ENCODE measurements around the gene STYXL1.

STYXL1 gene

DNA sequence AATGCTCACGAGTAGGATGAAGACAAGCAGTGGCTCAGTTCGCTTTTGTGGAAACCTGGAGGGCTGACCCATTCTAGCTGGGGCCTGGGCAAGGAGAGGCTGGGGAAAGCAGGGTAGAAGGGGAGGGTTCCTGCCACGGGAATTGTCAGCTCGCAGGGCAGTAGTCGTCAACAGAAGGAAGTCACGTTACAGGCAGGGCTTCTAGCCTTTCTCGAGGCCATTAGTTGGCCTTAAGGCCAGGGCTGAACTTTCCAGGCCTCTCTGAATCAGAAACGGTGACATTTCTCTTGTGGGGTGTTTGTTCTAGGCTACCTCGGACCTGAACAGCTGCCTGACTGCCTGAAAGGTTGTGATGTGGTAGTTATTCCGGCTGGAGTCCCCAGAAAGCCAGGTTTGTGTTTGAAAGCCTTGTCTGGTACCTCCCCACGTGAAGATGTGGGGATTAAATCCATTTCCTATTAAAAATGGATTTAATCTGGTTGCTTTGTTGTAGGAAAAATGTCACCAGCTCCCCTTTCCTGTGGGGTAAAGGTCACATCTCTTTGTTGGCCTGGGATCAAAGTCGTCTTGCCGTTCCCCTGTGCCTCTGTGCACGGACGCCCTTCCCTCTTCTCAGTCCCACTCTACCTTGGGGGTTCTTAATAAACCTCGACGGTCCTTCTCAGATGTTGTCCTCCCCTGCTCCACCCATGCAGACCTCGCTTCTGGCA lies 9.5 kb upstream of the STYXL1 start:
- Histone ChIP-seq H3K4me3 (ENCODE audit: low read depth in 1 of 2, low read length in 2 of 2) (no peak overlapping the region), H3K27ac (ENCODE audit: low read length) (no peak overlapping the region), H3K27me3 (ENCODE audit: insufficient read depth, low read length, poor library complexity) (no peaks in the 10 kb centered on the region), H4K20me1 (ENCODE audit: insufficient read depth, low read length) (peaks cover 65% of the 10 kb centered on the region), H3K9me3 (ENCODE audit: insufficient read depth, low read length, severe bottlenecking) (no peaks in the 10 kb centered on the region), H3K4me1 (ENCODE audit: insufficient read depth, low read length) (no peaks in the 10 kb centered on the region), H3K79me2 (ENCODE audit: insufficient read depth, low read length) (peaks cover 37% of the 10 kb centered on the region), H2AFZ (ENCODE audit: low read depth, low read length) (no peak overlapping the region), H3K36me3 (ENCODE audit: insufficient read depth, low read length) (peaks cover 91% of the 10 kb centered on the region), H3K4me2 (ENCODE audit: insufficient read depth, low read length) (no peak overlapping the region), H3K9ac (ENCODE audit: low read depth, low read length) (no peak overlapping the region)
- DNase-seq: no peak
- TF ChIP-seq EZH2 (IDR thresholded peaks at IDR 0.05; ENCODE audit: borderline replicate concordance, low read depth, low read length, severe bottlenecking): no peak
- TF ChIP-seq, protein P1, sequence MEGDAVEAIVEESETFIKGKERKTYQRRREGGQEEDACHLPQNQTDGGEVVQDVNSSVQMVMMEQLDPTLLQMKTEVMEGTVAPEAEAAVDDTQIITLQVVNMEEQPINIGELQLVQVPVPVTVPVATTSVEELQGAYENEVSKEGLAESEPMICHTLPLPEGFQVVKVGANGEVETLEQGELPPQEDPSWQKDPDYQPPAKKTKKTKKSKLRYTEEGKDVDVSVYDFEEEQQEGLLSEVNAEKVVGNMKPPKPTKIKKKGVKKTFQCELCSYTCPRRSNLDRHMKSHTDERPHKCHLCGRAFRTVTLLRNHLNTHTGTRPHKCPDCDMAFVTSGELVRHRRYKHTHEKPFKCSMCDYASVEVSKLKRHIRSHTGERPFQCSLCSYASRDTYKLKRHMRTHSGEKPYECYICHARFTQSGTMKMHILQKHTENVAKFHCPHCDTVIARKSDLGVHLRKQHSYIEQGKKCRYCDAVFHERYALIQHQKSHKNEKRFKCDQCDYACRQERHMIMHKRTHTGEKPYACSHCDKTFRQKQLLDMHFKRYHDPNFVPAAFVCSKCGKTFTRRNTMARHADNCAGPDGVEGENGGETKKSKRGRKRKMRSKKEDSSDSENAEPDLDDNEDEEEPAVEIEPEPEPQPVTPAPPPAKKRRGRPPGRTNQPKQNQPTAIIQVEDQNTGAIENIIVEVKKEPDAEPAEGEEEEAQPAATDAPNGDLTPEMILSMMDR (IDR thresholded peaks at IDR 0.05; ENCODE audit: borderline replicate concordance, extremely low read depth, low read length, poor library complexity, severe bottlenecking): no peak
- ATAC-seq (ENCODE audit: insufficient read depth, low read depth): no peak

DNA sequence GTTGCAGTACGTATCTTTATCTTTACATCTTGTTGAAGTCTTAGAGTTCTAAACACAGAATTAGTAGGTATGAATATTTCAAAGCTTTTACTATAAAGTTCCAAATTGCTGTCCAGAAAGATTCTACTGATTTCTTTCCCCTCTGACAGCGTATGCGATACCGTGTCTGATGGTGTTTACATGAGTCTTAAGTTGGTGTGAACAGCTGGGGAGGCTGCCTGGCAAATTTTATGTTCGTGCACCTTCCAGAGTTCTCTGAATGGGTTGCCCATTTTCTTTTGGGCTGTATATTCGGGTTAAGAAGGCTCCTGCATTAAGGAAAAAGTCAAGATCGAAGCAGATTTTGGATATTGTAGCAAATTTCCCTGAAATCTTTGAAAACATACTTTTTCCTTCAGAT lies 8.4 kb upstream of the STYXL1 start:
- Histone ChIP-seq H3K27me3 (ENCODE audit: insufficient read depth, low read length, poor library complexity) (no peaks in the 10 kb centered on the region), H3K79me2 (ENCODE audit: insufficient read depth, low read length) (peaks cover 47% of the 10 kb centered on the region), H3K4me2 (ENCODE audit: insufficient read depth, low read length) (no peak overlapping the region), H3K9me3 (ENCODE audit: insufficient read depth, low read length, severe bottlenecking) (no peaks in the 10 kb centered on the region), H3K9ac (ENCODE audit: low read depth, low read length) (no peak overlapping the region), H3K36me3 (ENCODE audit: insufficient read depth, low read length) (peaks cover 88% of the 10 kb centered on the region), H2AFZ (ENCODE audit: low read depth, low read length) (no peak overlapping the region), H4K20me1 (ENCODE audit: insufficient read depth, low read length) (peaks cover 63% of the 10 kb centered on the region), H3K4me1 (ENCODE audit: insufficient read depth, low read length) (no peaks in the 10 kb centered on the region; the same call in 1 of the 2 replicates), H3K27ac (ENCODE audit: low read length) (no peak overlapping the region), H3K4me3 (ENCODE audit: low read depth in 1 of 2, low read length in 2 of 2) (no peak overlapping the region)
- ATAC-seq (ENCODE audit: insufficient read depth, low read depth): no peak
- no peak for DNase-seq
- TF ChIP-seq, protein P1 (IDR thresholded peaks at IDR 0.05; ENCODE audit: borderline replicate concordance, extremely low read depth, low read length, poor library complexity, severe bottlenecking): no peak
- no peak for TF ChIP-seq EZH2 (IDR thresholded peaks at IDR 0.05; ENCODE audit: borderline replicate concordance, low read depth, low read length, severe bottlenecking)

DNA sequence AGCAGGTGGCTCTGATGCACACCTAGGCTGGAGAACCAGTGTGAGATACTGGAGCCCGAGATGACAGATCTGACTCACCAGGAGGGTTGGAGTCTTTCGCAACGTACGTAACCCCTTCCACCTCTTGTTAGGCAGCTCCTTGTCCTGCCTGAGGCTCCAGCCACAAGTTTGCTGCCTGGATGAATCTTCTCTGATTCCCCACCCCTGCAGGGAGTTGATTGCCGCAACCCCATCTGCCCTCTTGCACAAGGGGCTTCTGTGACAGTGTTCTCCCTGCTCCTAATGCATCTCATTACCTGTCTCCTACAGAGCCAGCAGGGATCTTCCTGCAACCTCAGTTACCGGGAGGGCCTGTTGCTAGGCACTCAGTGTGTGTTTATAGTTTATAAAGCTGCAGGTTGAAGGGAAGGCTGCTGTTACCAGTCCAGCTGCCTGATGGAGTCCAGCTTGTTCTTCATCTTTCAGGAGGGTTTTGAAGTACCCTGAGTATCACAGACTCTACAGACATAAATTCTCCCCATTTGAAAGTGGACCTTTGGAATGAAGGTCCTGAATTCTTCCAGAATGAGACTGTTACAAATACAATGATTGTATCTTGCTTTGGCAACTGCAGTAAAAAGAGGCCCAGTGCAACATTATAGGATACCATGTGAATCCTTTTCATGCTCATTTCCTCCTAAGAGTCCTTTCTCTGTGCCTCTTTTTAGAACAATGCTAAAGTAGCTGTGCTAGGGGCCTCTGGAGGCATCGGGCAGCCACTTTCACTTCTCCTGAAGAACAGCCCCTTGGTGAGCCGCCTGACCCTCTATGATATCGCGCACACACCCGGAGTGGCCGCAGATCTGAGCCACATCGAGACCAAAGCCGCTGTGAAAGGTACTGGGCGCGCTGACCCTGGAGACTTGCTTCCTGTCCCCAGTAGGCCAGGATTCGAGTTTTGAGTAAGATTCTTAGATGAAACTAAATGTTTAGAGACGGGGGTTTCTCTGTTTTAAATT lies 6.6 kb upstream of the STYXL1 start:
- Histone ChIP-seq H3K27ac (ENCODE audit: low read length) (no peak overlapping the region), H3K4me3 (ENCODE audit: low read depth in 1 of 2, low read length in 2 of 2) (no peak overlapping the region), H2AFZ (ENCODE audit: low read depth, low read length) (no peak overlapping the region), H3K27me3 (ENCODE audit: insufficient read depth, low read length, poor library complexity) (no peaks in the 10 kb centered on the region), H4K20me1 (ENCODE audit: insufficient read depth, low read length) (peaks cover 65% of the 10 kb centered on the region), H3K9ac (ENCODE audit: low read depth, low read length) (no peak overlapping the region), H3K9me3 (ENCODE audit: insufficient read depth, low read length, severe bottlenecking) (no peaks in the 10 kb centered on the region), H3K36me3 (ENCODE audit: insufficient read depth, low read length) (peaks cover 79% of the 10 kb centered on the region), H3K4me1 (ENCODE audit: insufficient read depth, low read length) (peaks cover 12% of the 10 kb centered on the region), H3K79me2 (ENCODE audit: insufficient read depth, low read length) (peaks cover 64% of the 10 kb centered on the region), H3K4me2 (ENCODE audit: insufficient read depth, low read length) (no peak overlapping the region)
- no peak for ATAC-seq (ENCODE audit: insufficient read depth, low read depth)
- TF ChIP-seq, protein P1 (IDR thresholded peaks at IDR 0.05; ENCODE audit: borderline replicate concordance, extremely low read depth, low read length, poor library complexity, severe bottlenecking): no peak
- TF ChIP-seq EZH2 (IDR thresholded peaks at IDR 0.05; ENCODE audit: borderline replicate concordance, low read depth, low read length, severe bottlenecking): no peak
- no peak for DNase-seq
